Loucy (cell line): ENCODE measurements around the gene MLLT10.

Experiments used
- CTCF ChIP-seq: fragments of 200-600 bp; sonication (generic); conservative IDR thresholded peaks from 2 replicates; pipeline ENCODE4 v1.5.1; 2014; ENCODE audit warnings: mild to moderate bottlenecking, antibody characterized with exemption, low read length
- EZH2phosphoT487 ChIP-seq: fragments of 200-600 bp; IDR thresholded peaks from 2 replicates; pipeline ENCODE4 v1.6.1; 2018; ENCODE audit warnings: antibody characterized with exemption, mild to moderate bottlenecking, moderate library complexity, borderline replicate concordance

DNA sequence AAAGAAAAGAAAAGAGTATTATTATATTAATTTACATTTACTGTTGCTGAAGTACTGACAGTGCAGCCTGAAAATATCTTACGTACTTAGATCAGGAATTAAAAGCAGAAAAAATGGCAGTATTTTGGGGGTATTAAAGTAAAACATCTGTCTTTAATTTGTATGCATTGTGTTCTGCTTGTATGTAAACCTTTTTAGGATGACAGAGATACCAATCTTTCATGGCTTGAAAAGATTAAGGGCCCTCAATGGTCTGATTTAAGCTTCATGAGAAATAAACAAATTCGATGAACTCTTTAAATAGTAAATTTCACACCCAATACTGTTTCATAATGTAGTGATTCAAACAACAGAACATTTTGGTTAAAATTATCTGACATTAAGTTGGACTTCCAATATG is 116.3 kb downstream of the MLLT10 start:
- TF ChIP-seq CTCF (no peak), EZH2phosphoT487 (no peak)
